OCI-LY1 (cell line): ENCODE measurements around the gene COA6.

Experiments used
- H2AFZ ChIP-seq: fragments of 200-600 bp; sonication (generic), shearing (Covaris generic); 2 replicates; pipeline ENCODE4 v1.6.0; 2014; ENCODE audit warnings: antibody characterized with exemption, mild to moderate bottlenecking, low read length
- H3F3A ChIP-seq: fragments of 200-600 bp; sonication (generic), shearing (Covaris generic); 2 replicates; pipeline ENCODE4 v1.6.0; 2014; ENCODE audit warnings: mild to moderate bottlenecking, antibody characterized with exemption, low read length, moderate library complexity; ENCODE audit not compliant: insufficient read depth
- H3K27ac ChIP-seq: fragments of 200-600 bp; sonication (generic); 2 replicates; pipeline ENCODE4 v1.5.1; 2014; ENCODE audit warnings: low read length, mixed run types, mild to moderate bottlenecking, low read depth; ENCODE audit not compliant: poor library complexity, severe bottlenecking
- H3K27me3 ChIP-seq: fragments of 200-600 bp; sonication (generic); 2 replicates; pipeline ENCODE4 v1.6.0; 2014; ENCODE audit warnings: antibody characterized with exemption, mild to moderate bottlenecking, low read length, moderate library complexity; ENCODE audit not compliant: insufficient read depth
- H3K36me3 ChIP-seq: fragments of 200-600 bp; sonication (generic); 2 replicates; pipeline ENCODE4 v1.6.1; 2014; ENCODE audit warnings: mild to moderate bottlenecking, antibody characterized with exemption, low read length, moderate library complexity, mixed read lengths; ENCODE audit not compliant: insufficient read depth
- H3K4me1 ChIP-seq: fragments of 200-600 bp; sonication (generic); 2 replicates; pipeline ENCODE4 v1.5.1; 2014; ENCODE audit warnings: mild to moderate bottlenecking, low read length, moderate library complexity; ENCODE audit not compliant: insufficient read depth, severe bottlenecking
- H3K4me2 ChIP-seq: fragments of 200-600 bp; sonication (generic), shearing (Covaris generic); 2 replicates; pipeline ENCODE4 v1.6.1; 2014; ENCODE audit warnings: low read length
- H3K4me3 ChIP-seq: fragments of 200-600 bp; sonication (generic); 2 replicates; pipeline ENCODE4 v1.5.1; 2014; ENCODE audit warnings: low read length, low read depth, mild to moderate bottlenecking, mixed read lengths; ENCODE audit not compliant: poor library complexity, severe bottlenecking
- H3K79me2 ChIP-seq: fragments of 200-600 bp; shearing (Covaris generic); 2 replicates; pipeline ENCODE4 v1.6.1; 2016; ENCODE audit warnings: mixed run types, low read length, mixed read lengths; ENCODE audit not compliant: insufficient read depth
- H3K9ac ChIP-seq: fragments of 200-600 bp; sonication (generic), shearing (Covaris generic); 2 replicates; pipeline ENCODE4 v1.6.1; 2014; ENCODE audit warnings: mild to moderate bottlenecking, low read length, mixed read lengths
- H3K9me2 ChIP-seq: fragments of 200-600 bp; sonication (generic), shearing (Covaris generic); 2 replicates; pipeline ENCODE4 v1.6.1; 2014; ENCODE audit warnings: low read depth, mild to moderate bottlenecking, low read length, mixed read lengths
- H3K9me3 ChIP-seq: fragments of 200-600 bp; shearing (Covaris generic); 2 replicates; pipeline ENCODE4 v1.6.1; 2014; ENCODE audit warnings: low read length, mixed read lengths
- H4K20me1 ChIP-seq: fragments of 200-600 bp; sonication (generic), shearing (Covaris generic); 2 replicates; pipeline ENCODE4 v1.6.0; 2016; ENCODE audit warnings: mild to moderate bottlenecking, low read length; ENCODE audit not compliant: insufficient read depth
- CTCF ChIP-seq: fragments of 200-600 bp; sonication (generic), shearing (Covaris generic); IDR thresholded peaks from 2 replicates; pipeline ENCODE4 v1.5.1; 2017; ENCODE audit warnings: mild to moderate bottlenecking, antibody characterized with exemption, low read length, moderate library complexity, mixed read lengths
- EZH2 ChIP-seq: fragments of 200-600 bp; sonication (generic), shearing (Covaris generic); IDR thresholded peaks from 2 replicates; pipeline ENCODE4 v1.8.0; 2017; ENCODE audit warnings: borderline replicate concordance, mixed run types, mild to moderate bottlenecking, antibody characterized with exemption, low read length, moderate library complexity, mixed read lengths

The COA6 gene

GRCh38 chr1:234388094-234388493 lies 14.8 kb downstream of the COA6 start:
- H3K9ac ChIP-seq = no peak overlapping the region
- TF ChIP-seq CTCF (no peak), EZH2 (no peak)
- no peak overlapping the region for H3K4me2 ChIP-seq
- 0 out of 2 replicates have a peak, but pooled peaks cover 2% of the 10 kb centered on the region for H3K9me3 ChIP-seq
- H4K20me1 ChIP-seq = no peaks in the 10 kb centered on the region
- H2AFZ ChIP-seq = no peak overlapping the region
- H3K36me3 ChIP-seq = peaks cover 41% of the 10 kb centered on the region
- H3K4me1 ChIP-seq = no peaks in the 10 kb centered on the region
- no peak overlapping the region for H3K4me3 ChIP-seq
- no peak overlapping the region for H3K27ac ChIP-seq
- H3F3A ChIP-seq = no peaks in the 10 kb centered on the region
- no peaks in the 10 kb centered on the region for H3K9me2 ChIP-seq
- no peaks in the 10 kb centered on the region for H3K27me3 ChIP-seq
- no peaks in the 10 kb centered on the region for H3K79me2 ChIP-seq

GRCh38 chr1:234393190-234393589 lies 19.9 kb downstream of the COA6 start:
- TF ChIP-seq CTCF = peak; percentile 27; the same call in 1 of the 2 replicates
- TF ChIP-seq EZH2 = no peak
- peaks cover 4% of the 10 kb centered on the region for H3K4me1 ChIP-seq
- no peak overlapping the region for H3K4me3 ChIP-seq

GRCh38 chr1:234395297-234395696 lies 22.0 kb downstream of the COA6 start:
- Histone ChIP-seq H3K4me3 (no peak overlapping the region), H4K20me1 (no peaks in the 10 kb centered on the region), H3K27ac (no peak overlapping the region), H3K27me3 (no peaks in the 10 kb centered on the region), H3K9ac (no peak overlapping the region), H3K36me3 (peaks cover 24% of the 10 kb centered on the region; the same call in 1 of the 2 replicates), H3K9me3 (no peaks in the 10 kb centered on the region), H3K4me2 (no peak overlapping the region), H2AFZ (no peak overlapping the region), H3F3A (no peaks in the 10 kb centered on the region), H3K9me2 (no peaks in the 10 kb centered on the region), H3K4me1 (peaks cover 18% of the 10 kb centered on the region), H3K79me2 (no peaks in the 10 kb centered on the region)
- TF ChIP-seq EZH2 = no peak
- no peak for TF ChIP-seq CTCF

More at GRCh38 chr1:234393190-234393589, 19.9 kb downstream of the COA6 start:
- Histone ChIP-seq H3K36me3 (peaks cover 27% of the 10 kb centered on the region; the same call in 1 of the 2 replicates), H4K20me1 (no peaks in the 10 kb centered on the region), H3K27ac (no peak overlapping the region), H3K27me3 (no peaks in the 10 kb centered on the region), H3K9me3 (0 out of 2 replicates have a peak, but pooled peaks cover 2% of the 10 kb centered on the region), H3F3A (no peaks in the 10 kb centered on the region), H3K79me2 (no peaks in the 10 kb centered on the region), H3K4me2 (no peak overlapping the region), H3K9me2 (no peaks in the 10 kb centered on the region), H2AFZ (no peak overlapping the region), H3K9ac (no peak overlapping the region)
